ENCODE data around the gene SLC29A4. TPM values are rescaled to one million over a fixed set of nuclear protein-coding genes. Genes with fewer than 3 reads are reported as not detected.

SLC29A4 gene
- total RNA-seq, 2 donors from 2014 or later, result 3.7 to 4.3 TPM

GRCh38 chr7:5294169-5294987 lies 11.6 kb downstream of the SLC29A4 start:
- H3K9me3 ChIP-seq, result no peaks in the 10 kb centered on the region
- TF ChIP-seq CTCF (IDR thresholded peaks at IDR 0.05), result no peak
- DNase-seq (ENCODE audit: low spot score), result no peak
- H3K36me3 ChIP-seq, result no peaks in the 10 kb centered on the region
- H3K27me3 ChIP-seq, result no peaks in the 10 kb centered on the region
- H3K27ac ChIP-seq, result no peak overlapping the region
- H3K4me1 ChIP-seq, result no peaks in the 10 kb centered on the region
- no peak overlapping the region for H3K4me3 ChIP-seq

GRCh38 chr7:5295039-5296014 lies 12.6 kb downstream of the SLC29A4 start:
- no peak for DNase-seq (ENCODE audit: low spot score)
- H3K9me3 ChIP-seq, result no peaks in the 10 kb centered on the region
- no peak overlapping the region for H3K4me3 ChIP-seq
- TF ChIP-seq CTCF (IDR thresholded peaks at IDR 0.05), result no peak
- no peaks in the 10 kb centered on the region for H3K4me1 ChIP-seq
- H3K36me3 ChIP-seq, result no peaks in the 10 kb centered on the region
- no peak overlapping the region for H3K27ac ChIP-seq
- no peaks in the 10 kb centered on the region for H3K27me3 ChIP-seq

- no peaks in the 10 kb centered on the region for H3K9me3 ChIP-seq
- no peak overlapping the region for H3K27ac ChIP-seq
- H3K4me3 ChIP-seq, result no peak overlapping the region
- H3K36me3 ChIP-seq, result no peaks in the 10 kb centered on the region
- no peak for DNase-seq (ENCODE audit: low spot score)
- no peaks in the 10 kb centered on the region for H3K27me3 ChIP-seq
- no peaks in the 10 kb centered on the region for H3K4me1 ChIP-seq
- TF ChIP-seq CTCF (IDR thresholded peaks at IDR 0.05), result no peak
Measured at GRCh38 chr7:5296015-5296610, 13.4 kb downstream of the SLC29A4 start.

GRCh38 chr7:5296611-5297226 lies 14.0 kb downstream of the SLC29A4 start:
- H3K27me3 ChIP-seq, result no peaks in the 10 kb centered on the region
- H3K27ac ChIP-seq, result no peak overlapping the region
- H3K9me3 ChIP-seq, result no peaks in the 10 kb centered on the region
- no peak overlapping the region for H3K4me3 ChIP-seq
- H3K36me3 ChIP-seq, result no peaks in the 10 kb centered on the region
- no peak for TF ChIP-seq CTCF (IDR thresholded peaks at IDR 0.05)
- H3K4me1 ChIP-seq, result no peaks in the 10 kb centered on the region
- no peak for DNase-seq (ENCODE audit: low spot score)

- no peak for DNase-seq (ENCODE audit: low spot score)
- TF ChIP-seq CTCF (IDR thresholded peaks at IDR 0.05), result no peak
- Histone ChIP-seq H3K4me3 (no peak overlapping the region), H3K27me3 (no peaks in the 10 kb centered on the region), H3K36me3 (no peaks in the 10 kb centered on the region), H3K4me1 (no peaks in the 10 kb centered on the region), H3K9me3 (no peaks in the 10 kb centered on the region), H3K27ac (no peak overlapping the region)
Measured at GRCh38 chr7:5300366-5300765, 17.6 kb downstream of the SLC29A4 start.
